Left colon (tissue), 2 donors: ENCODE data around the gene CCDC34. TPM values are rescaled to one million over a fixed set of nuclear protein-coding genes. Genes with fewer than 3 reads are reported as not detected.
A peak's percentile ranks its signal among the peaks of the same experiment; 100 is the strongest.

Experiments used
- ATAC-seq: fragments of 200-7000 bp; cut with Tn5 transposase; one replicate; pipeline ENCODE4 v1.9.1; 2020; ENCODE audit warnings: mild to moderate bottlenecking, moderate library complexity
- DNase-seq, 2 donors: peaks; one replicate each; pipeline ENCODE4 v3.0.0-alpha.2; 2020
- intact Hi-C, 2 donors: fragments of 100-400 bp; cut with DNase I in 1 of 2; cut with micrococcal nuclease in 1 of 2; formaldehyde crosslinking; loops; one replicate each; pipeline versions ENCODE4 v1.11.2 to v1.14.0; 2022; cut with DNase I, micrococcal nuclease
- total RNA-seq, 2 donors: library from RNA; stranded (reverse); fragmentation: NEBNext Ultra II Directional; extraction: Animal tissue kit (Norgen Biotek cat#: 25700); gene quantifications; one replicate each; pipeline ENCODE4 v1.2.1, GENCODE V29; 2021
- donor health status: DM: no; HTN: no; CAD: no.
- donor health status: DM: yes; HTN: yes; CAD: no.

CCDC34 gene
- total RNA-seq, 2 donors from 2014 or later = 7.7 to 9.2 TPM

DNA sequence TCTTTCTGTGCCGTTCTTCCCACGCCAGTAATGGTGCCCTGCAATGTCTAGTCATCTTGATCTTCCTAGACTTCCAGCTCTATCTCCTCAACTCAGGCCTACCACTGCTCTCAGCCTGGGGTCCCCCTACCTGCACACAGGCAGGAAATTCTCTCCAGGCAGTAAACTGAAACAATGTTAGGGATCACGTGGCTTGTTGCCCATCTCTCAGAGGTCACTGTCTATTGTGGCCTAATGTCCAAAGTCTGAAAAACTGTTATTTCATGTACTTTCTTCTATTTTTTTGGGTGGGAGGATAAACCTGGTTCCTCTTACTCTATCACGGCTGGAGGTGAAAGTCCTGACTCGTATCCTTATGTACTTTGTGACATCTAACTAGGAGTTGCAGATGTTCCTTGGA, 59.1 kb downstream of the CCDC34 start:
- intact Hi-C loops = no loop called here
- DNase-seq (no peak), ATAC-seq (no peak)

DNA sequence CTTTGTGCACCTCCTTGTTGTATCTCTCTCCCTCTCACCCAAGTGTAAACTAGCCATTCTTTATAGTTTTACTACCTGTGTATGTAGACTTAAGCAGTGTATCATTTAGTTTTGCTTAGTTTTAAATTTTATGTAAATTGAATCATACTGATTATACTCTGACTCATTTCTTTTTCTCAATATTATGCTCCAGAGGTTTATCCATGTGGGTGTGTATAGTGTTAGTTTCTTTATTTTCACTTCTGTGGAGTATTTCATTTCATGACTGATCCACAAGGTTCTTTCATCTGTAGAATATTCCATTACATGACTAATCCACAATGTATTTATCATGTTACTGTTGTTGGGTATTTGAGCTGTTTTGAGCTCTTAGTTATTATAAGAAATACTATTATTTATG, 62.0 kb downstream of the CCDC34 start:
- intact Hi-C loops = no loop called here
- no peak for DNase-seq
- peak; percentile 45 for ATAC-seq

DNA sequence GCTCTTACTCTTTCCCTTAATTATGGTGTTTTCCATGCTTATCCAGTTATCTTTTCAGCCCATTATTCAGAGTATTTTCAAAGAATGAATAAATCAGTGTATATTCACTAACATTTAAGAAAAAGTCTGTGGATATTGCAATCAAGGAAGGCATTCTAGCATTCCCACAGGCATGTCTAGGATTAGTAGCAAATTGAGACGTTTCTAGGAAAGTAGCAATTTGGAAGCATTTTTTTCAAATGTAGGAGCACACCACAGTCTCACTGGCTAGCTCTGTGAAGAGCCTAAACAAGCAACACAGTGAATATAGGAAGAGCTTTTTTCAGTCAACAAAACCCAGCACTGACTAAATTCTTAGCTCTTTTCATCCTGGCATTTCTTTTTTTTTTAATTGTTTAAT, 65.4 kb downstream of the CCDC34 start:
- DNase-seq (no peak), ATAC-seq (no peak)
- intact Hi-C loops = loop anchor here in 1 of 2 donors (2.0 to 5.0 kb wide), 2 partner anchors 115 to 190 kb away; no protein-coding TSS in a partner anchor

DNA sequence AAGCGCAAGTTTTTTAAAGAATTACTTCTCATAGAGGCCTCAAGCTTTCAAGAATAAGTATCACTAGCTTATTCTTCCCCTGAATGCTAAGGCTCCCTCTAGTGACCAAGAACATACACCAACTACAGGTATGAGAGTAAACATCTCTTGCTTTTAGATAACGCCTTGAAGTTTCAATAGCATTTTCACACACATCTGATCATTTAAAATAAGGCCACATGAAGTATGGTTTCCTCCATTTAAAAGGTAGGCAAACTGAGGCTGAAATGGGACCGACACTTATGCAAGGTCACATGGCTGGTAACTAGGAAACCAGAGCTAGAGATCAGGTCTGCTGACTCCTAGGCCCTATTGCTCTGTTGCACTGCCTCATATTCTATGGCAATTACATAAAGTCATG, 66.5 kb downstream of the CCDC34 start:
- ATAC-seq = peak; percentile 31
- no peak for DNase-seq
- intact Hi-C loops = loop anchor here in 1 of 2 donors (2.0 to 5.0 kb wide), 2 partner anchors 114 to 191 kb away; no protein-coding TSS in a partner anchor

DNA sequence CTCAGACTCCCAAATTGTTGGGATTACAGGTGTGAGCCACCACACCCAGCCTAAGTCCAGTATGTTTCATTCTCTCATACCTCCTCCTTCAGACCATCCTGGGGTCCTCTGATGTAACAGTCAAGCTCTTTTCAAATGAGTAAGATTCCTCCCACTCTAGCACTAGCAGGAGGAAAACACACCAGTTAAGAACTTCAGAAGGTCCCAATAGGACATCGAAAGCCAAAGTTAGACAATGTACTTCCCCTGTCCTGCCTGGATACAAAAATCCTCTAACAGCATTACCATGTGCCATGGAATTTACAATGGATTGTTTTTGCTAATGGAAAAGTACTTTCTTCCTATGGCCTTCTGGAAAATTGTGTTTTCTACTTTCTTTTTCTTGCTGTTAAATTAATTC, 67.1 kb downstream of the CCDC34 start:
- DNase-seq = no peak
- intact Hi-C loops = loop anchor here in 1 of 2 donors (2.0 to 5.0 kb wide), 2 partner anchors 113 to 191 kb away; no protein-coding TSS in a partner anchor

GRCh38 chr11:27294654-27295053, 68.4 kb downstream of the CCDC34 start:
- DNase-seq = no peak
- ATAC-seq = peak; percentile 58
- intact Hi-C loops = loop anchor here in 1 of 2 donors (5.0 kb wide), 1 partner anchor 193 kb away; no protein-coding TSS in a partner anchor

More for the DNA sequence above, 67.1 kb downstream of the CCDC34 start:
- no peak for ATAC-seq

GRCh38 chr11:27293515-27294417, 69.2 kb downstream of the CCDC34 start:
- intact Hi-C loops = no loop called here
- no peak for DNase-seq
- no peak for ATAC-seq

DNA sequence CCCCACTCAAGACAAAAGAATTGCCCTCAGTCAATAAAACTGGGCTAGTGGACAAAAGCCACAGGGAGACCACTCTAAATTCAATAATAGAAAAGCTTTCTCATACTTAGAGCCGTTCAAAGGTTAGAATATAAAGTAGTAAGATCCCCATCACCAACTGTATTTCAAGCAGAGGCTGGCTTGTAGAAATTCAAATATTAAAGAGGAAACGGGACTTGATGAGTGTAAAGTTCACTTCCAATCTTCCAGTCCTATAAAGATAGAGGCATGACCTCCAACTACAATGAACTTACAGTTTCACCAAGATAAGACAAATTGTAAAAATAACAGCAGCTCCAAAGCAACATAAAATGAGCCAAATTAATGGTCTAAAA, 70.4 kb downstream of the CCDC34 start:
- peak; percentile 56 for ATAC-seq
- intact Hi-C loops = no loop called here
- DNase-seq = no peak

DNA sequence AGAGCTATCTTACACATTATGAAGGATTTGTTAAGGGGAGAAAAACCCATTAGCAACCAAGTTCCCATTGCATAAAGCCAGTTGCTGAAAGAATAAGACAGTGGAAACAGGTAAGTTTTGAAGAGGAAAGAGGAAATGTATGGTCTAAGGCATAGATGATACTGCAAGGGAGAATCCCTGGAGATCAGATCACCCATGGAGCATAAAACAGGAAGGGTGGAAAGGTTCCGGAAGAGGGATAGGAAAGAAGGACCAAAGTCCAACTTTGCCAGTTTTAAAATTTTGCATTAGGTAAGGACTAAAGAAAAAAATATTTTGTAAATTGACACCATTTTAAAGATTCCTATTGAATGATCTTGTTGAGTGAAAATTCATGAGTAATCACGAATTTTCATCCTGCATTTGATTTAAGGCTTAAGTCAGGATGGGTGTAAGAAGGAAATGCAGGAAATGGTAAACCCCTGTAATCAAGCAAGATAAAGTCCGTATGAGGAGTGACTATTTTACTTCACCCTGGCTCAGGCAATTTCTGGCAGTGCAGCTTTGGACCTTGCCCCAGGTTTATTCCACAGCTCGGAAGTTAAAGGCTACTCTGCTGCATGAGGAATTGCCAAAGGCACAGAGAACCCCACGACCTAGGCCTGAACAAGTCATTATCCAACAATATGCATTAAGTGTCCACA, 70.9 kb downstream of the CCDC34 start:
- DNase-seq (peak; percentile 55 to 81), ATAC-seq (peak; percentile 75)
- intact Hi-C loops = no loop called here

DNA sequence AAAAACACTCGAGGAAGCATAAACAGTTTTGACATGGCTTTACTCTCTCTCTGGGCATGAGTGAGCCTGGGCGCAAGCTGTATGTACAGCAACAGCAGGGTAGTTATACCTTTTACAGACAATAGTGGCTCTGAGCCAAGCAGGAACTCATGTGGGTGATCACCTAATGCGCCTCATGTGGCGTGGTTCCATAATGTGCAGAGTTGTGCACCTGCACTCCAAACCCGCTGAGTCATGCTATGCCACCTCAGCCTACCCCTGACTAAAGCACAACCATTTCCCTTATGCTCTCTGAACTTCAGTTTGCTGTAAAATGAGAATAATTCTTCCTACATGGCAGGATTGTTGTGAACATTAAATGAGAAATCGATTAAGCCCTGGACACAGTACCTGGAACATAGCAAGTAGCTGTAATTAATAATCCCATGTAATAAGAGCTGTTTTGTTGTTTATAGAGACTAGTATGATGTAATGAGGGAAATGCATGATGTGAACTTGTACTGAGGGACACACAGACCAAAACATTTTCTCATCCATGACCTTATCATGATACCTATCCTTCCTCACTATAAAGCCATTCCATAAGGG, 71.6 kb downstream of the CCDC34 start:
- ATAC-seq (peak; percentile 59), DNase-seq (peak; percentile 74 to 77)
- intact Hi-C loops = no loop called here

DNA sequence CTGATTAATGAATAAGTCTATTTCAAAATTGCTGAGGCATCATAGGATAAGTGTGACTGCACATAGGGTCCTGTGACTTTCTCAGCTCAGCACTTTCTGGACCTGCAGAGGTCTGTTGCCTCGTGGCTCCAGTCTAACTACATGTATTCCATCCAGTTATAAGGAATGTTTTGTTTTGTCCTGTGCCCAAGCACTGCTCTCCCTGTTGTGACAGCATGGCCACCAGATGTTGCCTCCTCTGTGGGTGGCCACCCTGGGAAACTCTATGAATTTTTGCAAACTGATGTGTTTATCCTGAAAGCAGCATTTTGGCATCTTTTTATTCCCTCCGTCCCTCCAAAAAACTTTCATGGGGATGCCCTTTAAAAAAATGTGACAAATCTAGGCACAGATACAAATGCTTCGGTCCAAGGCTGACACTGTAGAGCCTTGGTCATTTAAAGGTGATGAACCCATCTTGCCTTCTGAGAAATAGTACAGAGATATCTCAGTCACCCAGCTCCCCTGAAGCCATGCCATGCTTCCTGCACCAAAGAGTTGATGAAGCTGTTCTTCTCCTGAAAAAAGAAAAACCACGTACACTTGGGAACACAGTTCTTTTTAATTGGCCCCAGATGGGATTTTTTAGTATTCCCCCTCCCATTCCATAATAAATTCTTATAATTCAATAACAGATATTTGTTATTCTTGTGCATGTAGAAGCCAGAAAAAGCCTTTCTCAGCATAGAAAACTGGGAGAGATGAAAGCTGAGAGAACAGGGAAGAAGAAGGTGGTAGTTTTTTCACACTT, 72.6 kb downstream of the CCDC34 start:
- intact Hi-C loops = no loop called here
- ATAC-seq = no peak
- DNase-seq = no peak

Other genes with a start within 250 kb of the CCDC34 start
- gene LGR4, start 109.6 kb upstream of the CCDC34 start, total RNA-seq = 100 to 1,000 TPM; 120 to 125 TPM
- gene LIN7C, start 143.6 kb upstream of the CCDC34 start, total RNA-seq = 10 to 100 TPM; 43.3 to 44.3 TPM